HG02852 (cell line): ENCODE results near the gene MFAP4.

ENCODE experiments used
- ATAC-seq: cut with Tn5 transposase; IDR thresholded peaks from one replicate; pipeline ENCODE4 v1.9.1; 2021; ENCODE audit warnings: mild to moderate bottlenecking, moderate library complexity; ENCODE audit not compliant: unreplicated experiment

MFAP4 gene, protein sequence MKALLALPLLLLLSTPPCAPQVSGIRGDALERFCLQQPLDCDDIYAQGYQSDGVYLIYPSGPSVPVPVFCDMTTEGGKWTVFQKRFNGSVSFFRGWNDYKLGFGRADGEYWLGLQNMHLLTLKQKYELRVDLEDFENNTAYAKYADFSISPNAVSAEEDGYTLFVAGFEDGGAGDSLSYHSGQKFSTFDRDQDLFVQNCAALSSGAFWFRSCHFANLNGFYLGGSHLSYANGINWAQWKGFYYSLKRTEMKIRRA

DNA sequence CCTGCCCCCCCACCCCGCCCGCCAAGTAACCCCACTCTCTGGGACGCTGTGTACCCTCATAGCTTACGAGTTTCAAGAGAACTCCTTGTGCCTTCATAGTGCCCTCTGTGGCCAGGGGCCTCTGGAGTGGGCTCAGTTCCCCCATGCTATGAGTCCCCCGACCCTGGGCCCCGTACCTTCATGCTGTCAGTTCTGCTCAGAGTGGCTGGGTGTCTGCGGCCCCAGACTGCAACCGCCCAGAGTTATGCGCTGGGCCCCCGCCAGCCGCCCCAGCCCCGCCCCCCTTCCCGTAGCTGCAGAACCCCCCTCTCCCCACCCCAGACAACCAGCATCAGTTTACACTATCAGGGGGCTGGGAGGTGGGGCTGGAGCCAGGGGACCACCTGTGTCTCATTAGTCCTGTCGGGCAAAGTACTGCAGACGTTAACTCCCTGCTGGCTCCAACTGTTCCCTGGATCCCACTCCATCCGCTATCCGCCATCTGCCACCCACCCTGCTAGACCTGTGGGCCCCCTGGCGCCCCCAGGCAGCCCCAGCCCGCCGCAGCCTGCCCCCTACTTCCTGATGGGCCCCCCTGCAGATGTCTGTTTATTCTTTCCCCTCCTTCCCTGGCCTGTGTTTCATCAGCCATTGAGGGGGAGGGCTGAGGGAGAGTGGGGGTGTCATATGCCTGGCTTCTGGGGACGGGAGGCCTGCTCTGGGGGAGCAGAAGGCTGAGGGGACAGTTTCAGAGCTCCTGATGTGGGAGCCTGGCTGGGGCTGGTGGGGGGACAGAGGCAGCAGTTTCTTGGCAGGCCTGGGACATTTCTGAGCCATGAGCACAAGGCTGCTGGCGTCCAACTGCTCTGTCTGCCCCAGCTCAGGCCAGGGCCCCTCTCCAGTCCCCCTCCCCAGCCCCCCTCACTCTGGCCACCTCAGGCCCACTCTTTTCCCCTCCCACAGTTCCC, at the start of gene MFAP4:
TSS of gene MFAP4 (minus strand) at position 217 of the 947 bp plus-strand sequence. CDS start at position 182, 35 bp downstream.
- no peak for ATAC-seq

DNA sequence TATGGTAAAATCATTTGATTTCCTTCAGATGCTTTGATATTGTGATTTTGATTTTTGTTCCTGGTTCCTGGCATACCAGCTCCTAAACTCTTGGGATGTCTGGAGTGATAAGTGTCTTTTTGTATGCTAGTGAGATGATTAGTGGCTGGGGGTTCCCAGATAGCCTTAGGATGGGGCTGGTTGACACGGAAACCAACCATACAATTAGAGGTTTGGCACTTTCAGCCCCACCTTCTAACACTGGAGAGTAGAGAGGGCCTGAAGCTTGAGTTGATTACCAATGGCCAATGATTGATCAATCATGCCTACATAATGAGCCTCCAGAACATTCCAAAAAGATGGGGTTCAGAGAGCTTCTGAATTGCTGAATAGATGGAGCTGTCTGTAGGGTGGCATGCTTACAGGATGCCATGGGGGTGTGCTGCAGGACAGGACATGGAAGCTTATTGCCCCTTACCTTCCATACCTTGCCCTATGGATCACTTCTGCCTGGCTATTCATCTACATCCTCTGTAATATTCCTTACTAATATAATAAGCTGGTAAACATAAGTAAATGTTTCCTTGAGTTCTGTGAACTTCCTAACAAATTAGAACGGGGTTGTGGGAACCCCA, 46.8 kb upstream of the MFAP4 start:
- ATAC-seq, result no peak

DNA sequence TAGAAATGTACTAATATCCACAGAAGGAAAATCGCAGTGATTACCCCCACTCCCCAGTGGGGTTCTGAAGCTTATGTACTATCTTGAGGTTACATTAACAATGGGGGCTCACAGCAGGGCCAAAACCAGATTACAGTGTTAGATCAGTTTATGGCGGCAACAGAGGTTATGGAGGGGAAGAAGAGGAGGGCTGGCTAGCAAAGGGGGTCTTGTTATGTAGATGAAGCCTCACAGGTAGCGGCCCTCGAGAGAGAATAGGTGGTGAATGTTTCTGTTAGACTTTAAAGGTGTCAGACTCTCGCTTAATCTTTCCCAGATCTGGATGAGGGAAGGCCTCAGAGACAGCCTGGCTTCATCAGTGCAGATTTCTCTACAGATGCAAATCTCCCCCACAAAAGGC, 46.3 kb upstream of the MFAP4 start:
- no peak for ATAC-seq

DNA sequence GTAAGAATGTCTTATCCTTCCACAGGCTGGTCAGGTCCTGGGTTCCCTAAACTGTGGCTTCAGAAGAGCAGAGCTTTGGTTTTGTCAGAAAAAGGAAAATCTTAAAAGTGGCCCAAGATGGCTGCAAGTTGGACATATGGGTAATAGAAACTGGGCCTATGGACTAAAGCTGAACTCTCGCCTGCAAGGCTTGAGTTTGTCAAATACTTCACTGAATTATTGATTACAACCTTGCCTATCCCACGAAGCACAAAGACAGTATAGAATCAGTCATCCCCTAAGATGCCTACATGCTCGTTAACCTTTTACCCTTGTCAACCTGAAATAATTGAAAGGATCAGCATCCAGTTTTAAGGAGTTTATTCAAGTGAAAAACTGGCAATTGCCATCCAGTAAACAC, 44.7 kb upstream of the MFAP4 start:
- ATAC-seq, result no peak

DNA sequence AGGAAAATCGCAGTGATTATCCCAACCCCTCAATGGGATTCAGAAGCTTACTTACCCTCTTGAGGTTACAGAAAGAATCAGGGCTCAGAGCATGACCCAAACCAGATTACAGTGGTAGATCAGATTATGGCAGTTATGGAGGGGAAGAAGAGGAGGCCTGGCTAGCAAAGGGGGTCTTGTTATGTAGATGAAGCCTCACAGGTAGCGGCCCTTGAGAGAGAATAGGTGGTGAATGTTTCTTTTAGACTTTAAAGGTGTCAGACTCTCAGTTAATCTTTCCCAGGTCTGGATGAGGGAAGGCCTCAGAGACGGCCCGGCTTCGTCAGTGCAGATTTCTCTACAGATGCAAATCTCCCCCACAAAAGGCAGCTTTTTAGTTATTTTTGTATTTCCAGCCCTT, 39.6 kb upstream of the MFAP4 start:
- no peak for ATAC-seq

DNA sequence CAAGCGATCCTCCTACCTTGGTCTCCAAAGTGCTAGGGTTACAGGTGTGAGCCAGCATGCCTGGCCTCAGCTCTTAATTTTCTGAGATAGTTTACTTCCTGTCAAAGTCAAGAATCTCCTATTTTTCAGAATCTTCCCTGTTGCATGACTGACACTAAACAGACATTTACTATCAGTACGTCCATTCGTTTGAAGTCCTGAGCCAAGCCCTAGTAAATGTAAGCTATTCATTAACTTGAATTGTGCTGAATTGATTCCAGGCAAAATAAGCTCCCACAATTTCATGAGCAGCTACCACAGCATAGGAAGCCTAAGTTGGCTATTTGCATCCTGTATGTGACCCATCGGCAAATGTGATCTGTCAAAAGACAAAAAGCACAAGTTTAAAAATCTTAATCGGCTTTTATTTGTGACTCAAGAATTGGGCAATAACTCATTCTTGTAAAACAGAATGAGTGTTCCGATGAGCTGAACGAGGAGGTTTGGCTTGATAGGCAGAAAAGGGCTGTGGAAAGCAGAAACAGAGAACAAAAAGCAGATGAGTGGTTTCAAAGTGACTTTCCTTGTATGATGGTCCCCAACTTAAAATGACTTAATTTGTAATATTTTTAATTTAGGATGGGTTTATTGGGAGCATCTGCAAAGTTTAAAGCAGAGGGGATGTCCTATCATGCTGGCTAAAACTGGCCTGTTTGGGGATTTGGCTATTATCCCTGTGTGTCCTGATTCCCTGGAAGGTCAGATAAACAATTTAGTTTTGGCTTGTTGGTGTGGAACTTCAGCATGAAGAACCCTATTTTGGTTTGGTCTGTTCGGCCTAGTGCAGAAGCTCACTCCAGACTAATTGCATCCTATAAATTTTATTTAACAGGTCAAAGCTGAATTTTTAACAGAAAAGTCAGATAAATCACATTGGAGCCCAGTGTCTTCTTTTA, 38.2 kb upstream of the MFAP4 start:
- no peak for ATAC-seq

DNA sequence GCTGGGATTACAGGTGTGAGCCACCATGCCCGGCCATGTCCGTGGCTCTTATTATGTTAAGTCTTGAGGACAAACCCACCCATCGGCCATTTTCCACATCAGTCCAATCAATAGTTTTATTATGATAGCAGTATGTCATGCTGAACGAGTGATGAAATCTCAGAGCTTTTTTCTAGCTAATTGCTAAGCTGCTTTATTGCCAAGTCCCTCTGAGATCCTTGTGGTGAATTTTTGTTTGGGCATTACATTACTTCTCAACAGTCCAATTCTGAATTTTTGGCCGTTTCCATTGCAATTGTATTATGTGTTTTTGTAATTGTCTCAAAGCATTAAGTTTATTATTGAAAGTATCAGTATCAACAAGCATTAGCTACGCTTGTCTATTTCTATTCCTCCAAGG, 34.9 kb upstream of the MFAP4 start:
- no peak for ATAC-seq

DNA sequence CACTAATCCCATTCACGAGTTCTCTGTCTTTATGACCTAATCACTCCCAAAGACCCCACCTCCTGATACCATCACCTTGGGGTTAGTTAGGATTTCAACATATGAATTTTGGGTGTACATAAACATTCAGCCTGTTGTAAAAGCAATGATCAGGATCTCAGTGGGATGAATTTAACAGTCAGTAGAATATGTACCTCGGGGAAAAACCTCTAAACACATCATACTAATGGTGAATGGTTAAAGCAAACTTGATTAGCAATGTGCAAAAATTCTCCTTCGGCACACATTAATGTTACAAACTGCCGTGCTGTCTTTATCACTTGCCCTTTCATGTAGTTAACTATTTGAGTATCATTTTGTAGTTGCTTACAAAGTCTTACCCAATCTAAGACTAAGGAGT, 34.2 kb upstream of the MFAP4 start:
- ATAC-seq, result no peak

DNA sequence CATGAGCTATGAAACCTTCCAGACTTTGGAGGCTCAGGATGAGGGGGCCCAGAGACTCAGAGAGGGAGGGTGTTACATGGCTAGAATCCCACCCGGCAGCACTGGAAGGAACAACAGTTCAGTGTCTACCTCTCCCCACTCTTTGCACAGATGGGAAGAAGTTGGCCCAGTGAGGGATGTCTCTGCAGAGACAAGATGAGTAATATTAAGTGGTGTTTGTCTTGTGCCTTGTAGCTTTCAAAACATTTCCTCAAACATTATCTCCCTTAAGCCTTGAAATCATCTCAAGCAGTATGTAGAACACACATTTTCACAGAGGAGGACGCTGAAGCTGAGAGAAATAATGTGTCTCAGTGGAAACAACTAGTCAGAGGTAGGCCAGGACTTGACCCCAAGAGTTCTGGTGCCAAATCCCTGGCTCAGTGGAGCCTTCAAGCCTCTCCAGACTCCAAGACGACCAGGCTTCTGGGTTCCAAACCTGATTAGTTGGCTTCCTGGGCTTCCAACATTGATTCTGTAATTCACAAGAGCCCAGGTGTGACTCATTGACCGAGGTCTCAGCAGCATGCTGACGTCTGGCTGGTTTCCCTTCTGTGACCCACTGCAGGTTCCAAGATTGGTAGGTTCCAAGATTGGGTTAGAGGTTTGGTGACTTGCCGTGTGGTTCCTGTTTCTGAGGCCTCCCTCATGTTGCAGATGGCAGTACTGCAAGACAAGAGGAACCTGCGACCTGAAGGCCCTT, 31.4 kb upstream of the MFAP4 start:
- no peak for ATAC-seq

DNA sequence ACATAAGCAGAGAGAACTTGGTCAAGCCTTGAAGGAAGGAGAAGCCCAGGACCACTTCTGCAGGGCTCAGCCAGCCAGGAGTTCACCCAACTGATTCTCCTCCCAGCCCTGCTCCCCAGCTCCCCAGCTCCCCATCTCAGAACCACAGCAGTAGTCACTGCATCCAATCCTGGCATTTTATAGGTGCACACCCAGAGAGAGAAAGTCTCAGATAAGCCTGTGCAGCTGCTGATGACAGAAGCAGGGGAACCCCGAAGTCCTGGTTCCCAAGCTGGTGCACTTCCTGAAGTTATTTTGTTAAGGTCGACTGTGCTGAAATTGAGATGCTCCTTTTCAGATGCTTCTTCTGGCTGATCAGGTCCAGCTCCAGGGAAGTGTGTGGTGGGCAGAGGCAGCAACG, 30.6 kb upstream of the MFAP4 start:
- ATAC-seq, result no peak

DNA sequence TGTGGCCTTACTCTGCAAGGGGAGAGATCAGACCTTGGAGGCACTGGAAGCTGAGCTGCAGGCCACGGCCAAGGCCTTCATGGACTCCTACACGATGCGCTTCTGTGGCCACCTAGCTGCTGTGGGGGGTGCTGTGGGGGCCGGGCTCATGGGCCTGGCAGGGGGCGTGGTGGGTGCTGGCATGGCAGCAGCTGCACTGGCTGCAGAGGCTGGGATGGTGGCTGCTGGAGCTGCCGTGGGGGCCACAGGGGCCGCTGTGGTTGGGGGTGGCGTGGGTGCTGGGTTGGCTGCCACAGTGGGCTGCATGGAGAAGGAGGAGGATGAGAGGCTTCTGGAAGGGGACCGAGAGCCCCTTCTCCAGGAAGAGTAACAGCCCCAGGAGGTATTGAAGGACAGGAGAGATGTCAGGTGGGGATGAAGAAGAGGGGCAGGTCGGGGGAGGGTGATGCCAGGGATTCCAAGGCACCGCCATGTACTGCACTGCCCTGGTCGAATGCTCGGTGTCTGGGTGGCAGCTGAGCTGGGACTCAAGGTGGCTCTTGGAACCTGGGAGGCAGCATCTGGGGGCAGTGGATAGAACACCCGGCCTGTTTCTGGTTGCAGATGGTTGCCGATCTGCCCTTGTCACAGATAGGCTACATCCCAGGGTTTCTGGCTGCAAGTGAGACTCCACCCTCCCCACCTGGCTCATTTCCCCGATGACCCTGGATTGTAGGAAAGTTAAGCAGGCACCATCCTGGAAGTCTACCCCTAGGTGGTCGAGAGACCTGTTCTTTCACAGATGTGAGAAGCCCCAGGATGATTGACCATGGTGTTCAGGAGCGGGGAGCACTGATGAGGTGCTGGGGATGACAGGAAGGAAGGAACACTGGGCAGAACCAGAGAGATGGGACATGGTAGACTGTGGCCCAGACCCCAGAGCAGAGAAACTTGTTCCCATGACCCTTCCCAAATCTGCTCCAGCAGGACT, 29.1 kb upstream of the MFAP4 start:
- no peak for ATAC-seq

DNA sequence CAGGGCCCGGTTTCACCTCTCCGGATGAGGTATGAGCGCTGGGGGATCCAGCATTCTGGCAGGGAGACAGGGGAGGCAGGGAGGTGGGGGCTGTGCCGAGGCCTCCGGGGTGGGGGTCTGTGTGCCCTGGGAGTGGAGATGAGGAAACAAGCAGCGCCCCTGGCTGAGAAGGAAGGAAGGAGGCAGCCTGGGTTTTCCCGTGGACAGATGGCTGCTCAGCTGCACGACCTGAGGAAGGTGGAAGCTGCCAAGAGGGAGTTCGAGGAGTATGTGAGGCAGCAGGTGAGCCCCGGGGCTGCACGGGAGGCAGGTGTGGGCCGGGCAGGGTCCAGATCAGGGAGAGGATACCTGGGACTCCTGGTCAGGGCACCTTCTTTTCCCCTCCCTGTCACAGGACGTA, 28.3 kb upstream of the MFAP4 start:
- no peak for ATAC-seq

DNA sequence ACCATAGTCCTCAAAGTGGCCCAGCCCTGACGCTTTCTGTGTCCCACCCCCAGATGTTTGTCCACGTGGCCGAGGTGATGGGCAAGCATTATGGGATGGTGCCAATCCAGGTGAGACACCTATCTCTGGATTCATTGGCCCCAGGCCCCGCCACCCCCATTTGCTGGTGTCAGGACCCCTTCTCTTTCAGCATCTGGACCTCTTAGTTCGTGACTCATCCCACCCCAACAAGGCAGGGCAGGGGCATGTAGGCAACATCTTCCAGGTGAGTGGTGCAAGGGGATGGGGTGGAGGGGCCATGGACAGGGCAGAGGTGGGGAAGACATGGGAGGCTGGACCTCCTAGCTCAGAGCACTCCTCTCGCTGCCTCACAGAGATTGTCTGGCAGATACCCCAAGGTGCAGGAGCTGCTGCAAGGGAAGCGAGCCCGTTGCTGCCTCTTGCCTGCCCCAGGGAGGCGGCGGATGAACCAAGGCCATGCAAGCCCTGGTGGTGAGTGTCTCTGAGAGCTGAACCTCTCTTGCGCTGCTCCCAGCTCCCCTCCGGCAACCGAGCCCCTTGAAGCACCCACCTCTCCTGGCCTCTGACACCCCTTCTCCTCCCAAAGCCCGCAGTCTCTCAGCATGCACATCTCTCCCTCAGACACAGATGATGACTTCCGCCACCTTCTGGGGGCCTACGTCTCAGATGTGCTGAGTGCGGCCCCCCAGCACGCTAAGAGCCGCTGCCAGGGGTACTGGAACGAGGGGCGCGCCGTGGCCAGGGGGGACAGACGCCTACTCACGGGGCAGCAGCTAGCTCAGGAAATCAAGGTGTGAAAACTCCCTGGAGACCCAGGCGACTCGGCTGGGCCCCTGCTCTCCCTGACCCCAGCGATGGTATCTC, 27.6 kb upstream of the MFAP4 start:
- ATAC-seq, result no peak

DNA sequence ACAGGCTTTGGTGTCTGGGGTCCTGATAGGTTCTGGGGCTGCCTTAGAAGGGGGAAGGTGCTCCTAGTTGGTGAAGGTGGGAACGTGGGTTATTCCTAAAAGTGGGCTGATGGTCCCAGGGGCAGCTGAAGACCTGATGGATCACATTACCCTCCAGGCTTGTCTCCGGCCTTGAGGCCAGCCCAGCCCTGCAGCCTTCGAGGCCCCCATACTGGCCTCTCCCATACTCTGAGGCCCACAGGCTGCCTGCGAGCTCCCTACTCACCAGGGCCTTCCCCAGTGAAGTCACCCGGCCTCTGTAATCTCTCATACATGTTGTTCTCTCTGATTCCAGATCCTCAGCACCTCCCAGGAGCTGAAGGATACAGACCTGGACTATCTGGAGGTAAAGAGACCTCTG, 26.8 kb upstream of the MFAP4 start:
- no peak for ATAC-seq

DNA sequence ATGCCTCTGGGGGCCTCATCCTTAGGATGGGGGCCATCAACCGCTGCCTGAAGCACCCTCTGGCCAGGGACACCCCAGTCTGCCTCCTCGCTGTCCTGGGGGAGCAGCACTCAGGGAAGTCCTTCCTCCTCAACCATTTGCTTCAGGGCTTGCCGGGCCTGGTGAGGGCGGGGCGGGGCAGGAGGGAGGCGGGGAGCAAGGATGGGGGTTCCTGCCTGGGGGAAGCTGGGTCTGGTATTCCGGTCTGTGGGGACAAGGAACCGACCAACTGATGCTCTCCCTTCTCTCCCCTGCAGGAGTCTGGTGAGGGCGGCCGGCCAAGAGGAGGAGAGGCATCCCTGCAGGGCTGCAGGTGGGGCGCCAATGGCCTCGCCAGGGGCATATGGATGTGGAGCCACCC, 26.0 kb upstream of the MFAP4 start:
- ATAC-seq, result no peak

DNA sequence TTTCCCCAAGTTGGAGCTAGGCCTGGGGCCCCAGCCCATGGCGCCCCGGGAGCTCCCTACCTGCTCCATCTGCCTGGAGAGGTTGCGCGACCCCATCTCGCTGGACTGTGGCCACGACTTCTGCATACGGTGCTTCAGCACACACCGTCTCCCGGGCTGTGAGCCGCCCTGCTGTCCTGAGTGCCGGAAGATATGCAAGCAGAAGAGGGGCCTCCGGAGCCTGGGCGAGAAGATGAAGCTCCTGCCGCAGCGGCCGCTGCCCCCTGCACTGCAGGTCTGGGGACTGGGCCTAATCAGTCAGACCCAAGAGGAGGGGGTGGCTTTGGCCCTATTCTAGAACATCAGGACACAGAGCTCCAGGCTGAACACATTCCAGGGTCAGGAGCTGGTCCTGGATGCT, 25.5 kb upstream of the MFAP4 start:
- ATAC-seq, result no peak

DNA sequence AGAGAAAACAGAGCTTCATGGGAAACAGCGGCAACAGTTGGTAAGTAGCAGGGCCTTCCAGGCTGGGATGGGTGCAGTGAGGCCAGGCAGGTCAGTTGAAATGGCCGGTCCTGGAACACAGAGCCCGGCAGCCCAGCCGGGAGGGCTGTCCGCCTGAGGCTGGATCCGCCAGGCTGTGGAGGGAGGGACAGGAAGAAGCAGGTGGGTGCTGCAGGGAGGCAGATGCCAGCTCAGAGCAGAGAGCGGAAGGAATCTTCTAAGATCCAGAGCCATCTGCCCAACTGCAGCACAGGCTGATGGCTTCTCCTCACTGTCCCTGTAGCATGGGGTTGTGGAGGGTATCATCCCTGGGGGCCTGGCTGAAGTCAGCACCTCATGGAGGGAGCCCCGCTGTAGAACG, 24.6 kb upstream of the MFAP4 start:
- ATAC-seq, result no peak
